HPDE6-E6E7 (cell line): Measurements from ENCODE around the gene GSDME.

ENCODE experiments used
- DNase-seq: peaks from one replicate; pipeline ENCODE4 v3.0.0; 2011; ENCODE audit warnings: missing footprints; ENCODE audit errors: extremely low spot score

The GSDME gene

DNA sequence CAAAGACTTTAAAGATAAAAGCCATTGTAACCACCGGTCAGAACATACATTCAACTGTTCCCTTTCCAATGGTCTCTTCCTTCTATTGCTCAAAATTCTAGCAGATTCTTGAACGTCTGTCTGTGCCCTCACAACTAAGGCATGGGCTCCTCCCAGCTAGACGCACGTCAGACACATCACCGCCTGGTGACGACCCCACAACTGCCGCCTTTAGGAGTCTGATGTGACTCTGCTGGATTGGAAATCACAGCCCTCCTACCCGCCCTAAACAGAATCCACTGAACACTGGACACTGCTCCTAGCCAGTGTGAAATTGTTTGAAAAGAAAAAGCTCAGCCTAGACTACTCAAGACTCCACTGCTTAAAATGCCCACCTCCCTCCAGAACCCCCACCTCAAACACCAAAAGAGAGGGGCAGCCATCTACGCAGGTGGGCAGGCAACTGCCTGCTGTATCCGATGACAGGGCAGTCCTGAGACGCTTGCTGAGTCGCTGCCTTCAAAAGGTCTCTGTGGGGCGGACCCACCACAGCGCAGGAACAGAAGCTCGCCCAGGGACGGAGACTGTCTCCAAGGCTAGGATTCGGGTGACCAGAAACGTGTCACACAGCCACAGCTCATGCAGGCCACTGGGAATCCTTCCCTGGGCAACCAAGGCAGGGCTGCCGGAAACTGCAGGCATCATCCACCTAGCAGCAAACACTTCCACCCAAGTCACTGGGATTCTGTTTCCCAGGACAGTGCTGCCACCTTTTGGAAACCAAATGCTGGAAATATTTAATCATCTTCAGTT, 34.7 kb downstream of the GSDME start:
- DNase-seq, result no peak

DNA sequence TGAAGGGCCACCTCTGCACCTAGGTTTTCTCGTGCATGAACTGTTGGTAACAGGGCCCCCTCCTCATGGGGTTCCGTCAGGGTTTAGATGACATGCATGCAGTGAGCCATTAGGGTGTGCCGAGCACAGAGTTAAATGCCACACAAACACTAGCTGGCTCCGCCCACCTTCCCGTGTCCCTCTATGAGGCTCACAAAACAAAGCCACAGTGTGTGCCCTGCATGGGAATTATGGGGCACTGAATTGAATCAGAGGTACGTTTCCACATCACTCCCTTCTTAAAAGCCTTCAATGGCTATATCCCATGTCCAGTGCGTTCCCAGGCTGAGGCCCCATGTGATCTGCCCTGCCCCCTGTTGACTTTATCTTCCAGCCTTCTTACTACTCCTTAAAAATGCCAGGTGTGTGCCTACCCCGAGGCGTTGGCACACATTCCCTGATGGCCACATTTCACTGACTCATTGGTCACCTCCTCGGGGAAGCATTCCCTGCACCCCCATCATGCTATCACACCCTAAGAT, 35.7 kb downstream of the GSDME start:
- peak; percentile 14 for DNase-seq

DNA sequence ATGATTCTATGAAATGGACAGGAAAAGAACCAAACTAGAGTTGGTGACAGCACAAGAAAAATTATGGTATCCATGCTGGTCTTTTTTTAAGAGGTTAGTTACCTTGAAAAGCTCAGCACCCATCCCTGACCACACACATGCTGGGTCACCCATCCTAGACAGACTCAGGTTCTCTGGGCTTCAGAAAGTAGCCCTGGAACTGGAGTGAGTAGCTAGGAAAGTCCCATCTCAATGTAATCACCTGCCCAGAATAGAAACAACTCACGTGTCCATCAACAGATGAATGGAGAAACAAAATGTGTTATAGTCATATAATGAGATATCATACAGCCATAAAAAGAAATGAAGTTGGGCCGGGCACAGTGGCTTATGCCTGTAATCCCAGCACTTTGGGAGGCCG, 37.0 kb downstream of the GSDME start:
- no peak for DNase-seq

DNA sequence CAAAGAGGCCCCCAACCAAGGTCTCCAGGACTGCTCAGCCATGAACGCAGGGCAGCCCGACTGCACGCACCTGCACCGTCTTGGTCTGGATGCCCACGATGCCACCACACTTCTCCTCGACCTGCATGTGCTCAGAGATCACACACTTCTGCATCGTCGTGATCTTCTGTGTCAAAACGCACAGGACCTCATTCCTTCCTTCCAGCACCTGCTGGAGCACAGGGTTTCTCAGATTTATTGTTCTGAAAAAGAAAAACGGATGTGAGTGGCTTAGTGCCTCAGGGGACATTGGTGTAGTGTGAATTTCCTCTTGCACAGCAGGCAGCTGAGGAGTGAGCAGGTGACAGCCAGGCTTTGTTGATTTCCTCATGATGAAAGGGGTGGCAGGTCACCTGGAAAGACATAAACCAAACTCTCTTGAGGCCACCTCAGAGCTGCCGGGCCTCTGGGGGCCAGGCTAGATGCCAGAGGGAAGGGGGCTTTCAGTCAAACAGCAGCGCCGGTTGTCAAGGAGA, 38.2 kb downstream of the GSDME start:
- DNase-seq, result no peak

DNA sequence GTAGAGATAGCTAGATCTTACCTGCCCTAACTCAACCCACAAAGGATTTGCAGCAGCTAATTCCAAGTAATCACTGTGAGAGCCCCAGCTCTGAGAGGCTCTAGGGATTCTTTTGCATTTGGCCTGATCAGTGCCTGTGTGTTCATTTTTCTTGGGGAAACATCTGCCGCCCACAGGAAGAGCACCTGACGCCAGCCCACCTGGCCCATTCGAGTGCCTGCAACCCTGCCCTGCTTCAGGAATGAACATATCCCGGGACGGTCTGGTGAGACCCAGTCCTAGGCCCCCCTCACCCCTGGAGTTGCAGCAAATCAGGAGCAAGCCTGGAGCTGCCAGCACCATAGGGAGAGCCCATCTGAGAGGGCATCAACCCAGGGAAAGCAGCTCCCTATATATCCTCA, 38.8 kb downstream of the GSDME start:
- DNase-seq, result no peak

DNA sequence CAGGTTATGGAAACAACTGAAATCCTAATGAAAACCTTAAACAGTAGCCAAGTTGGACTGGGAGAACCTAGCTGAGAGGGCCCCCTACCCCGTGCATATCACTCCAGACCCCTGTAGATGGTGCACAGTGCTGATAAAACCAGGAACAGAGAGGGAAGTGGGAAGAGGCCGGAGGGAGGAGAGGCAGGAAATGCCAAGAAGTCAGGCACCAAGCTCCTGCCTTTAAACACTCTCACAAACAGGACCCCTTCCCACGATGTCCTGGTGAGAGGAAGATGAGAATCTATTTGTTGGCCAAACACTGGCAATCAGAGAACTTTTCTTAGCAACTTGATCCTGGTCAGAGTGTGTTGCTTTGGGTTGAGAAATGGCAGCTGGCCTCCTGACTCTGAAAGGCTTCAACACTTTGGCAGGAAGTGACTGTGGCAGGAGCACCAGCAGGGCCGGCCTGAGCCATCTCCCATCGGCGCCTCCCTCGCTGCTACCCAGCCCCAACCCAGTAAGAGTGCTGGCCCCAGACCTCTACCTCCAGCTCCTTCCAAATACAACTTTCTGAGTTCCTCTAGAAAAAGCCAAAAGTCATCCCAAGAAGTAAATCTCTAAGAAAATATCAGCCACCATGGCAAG, 39.5 kb downstream of the GSDME start:
- no peak for DNase-seq

DNA sequence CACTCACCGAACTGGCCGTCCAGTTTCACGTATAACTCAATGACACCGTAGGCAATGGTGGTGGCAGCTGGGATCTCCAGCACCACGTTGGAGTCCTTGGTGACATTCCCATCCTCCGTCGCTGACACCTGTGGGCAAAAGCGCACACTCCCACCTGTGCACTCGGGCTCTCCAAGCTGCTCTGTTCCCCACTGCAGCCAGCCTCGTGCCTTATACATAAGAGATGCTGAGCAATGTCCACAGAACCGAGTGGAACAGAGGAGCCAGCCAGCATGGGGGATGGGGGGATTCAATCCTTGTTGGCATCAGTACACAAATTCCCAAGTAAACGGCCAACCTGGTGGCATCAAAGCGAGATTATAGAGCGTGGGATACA, 40.0 kb downstream of the GSDME start:
- DNase-seq, result no peak

DNA sequence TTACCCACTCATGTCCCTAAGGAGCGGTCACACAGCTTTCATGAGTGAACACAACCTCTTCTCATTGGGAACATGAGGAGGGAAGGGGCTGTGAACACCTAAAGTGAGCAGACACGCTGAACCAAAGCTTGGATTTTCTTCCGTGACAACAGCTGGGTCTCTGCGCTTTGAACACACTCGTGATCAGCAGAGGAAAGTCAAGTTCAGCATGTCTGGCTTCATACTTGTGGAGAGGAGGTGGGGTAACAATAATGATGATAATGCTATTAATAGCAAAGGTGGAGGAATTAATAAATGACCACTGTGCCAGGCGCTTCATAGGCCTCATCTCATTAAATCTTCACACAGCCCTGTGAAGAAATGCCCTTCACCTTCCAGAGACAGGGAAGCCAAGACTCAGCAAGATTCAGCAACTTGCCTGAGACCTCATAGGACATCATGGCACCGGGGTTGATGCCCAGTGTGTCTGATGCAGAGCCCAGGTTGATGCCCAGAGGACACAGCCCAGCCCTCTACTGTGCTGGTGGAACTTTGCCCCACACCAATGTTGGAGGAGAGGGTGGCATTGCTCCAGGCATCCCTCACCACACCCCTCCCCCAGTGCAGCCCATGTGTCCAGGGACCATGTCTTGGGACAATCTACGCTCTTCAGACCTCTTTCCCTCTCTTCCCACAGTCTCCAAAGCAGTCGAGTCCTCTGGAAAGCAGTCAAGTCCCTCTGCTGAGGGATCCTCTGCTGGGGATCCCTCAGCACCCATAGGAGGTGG, 40.6 kb downstream of the GSDME start:
- no peak for DNase-seq

DNA sequence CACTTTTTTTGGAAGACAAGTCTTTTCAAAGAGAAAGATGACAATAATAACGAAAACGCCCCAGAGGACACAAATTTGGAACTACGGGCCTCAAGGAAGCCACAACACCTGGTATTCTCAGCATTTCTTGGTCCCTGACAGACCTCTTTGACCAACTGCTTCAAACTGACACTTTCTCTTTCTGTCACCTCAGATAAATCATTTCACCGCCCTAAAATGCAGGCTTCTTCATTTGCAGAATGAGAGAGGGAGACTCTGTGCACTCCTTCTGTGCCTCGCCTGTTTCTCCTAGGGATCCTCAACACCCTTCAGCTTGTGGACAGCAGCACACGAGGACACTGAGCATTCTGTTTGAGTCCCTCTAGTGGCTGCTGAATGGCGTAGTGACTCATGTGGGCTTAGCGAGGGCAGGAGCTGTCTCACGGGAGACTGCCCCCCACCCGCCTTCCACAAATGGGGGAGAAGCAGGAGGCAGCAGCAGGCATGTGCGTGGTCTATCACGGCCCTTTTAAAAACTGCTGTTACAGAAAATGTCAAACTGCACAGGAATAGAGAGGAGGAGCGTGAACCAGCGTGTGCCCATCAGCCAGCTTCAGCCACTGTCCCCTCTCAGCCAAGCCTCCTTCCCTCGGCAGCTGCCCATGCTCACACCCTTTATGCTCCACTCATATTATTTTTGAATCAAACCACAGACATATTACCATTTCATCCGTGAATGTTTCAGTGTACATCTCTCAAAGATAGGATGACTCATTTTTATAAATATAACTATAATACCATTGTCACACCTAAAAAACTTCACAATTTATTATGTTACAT, 41.4 kb downstream of the GSDME start:
- no peak for DNase-seq

DNA sequence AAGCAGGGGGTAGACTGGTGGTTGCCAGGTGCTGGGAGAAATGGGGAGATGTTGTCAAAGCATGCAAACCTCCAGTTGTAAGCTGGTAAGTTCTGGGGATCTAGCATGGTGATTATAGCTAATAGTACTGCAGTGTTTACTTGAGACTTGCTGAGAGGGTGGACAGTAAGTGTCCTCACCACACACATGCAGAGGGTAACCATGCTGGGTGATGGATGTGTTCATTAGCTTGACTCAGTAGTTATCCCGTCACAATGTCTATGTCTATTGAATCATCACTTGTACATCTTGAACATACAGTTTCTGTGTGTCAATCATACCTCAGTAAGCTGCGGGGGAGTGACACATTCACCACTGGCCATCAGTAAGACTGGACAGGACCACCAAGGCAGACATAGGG, 42.1 kb downstream of the GSDME start:
- no peak for DNase-seq

DNA sequence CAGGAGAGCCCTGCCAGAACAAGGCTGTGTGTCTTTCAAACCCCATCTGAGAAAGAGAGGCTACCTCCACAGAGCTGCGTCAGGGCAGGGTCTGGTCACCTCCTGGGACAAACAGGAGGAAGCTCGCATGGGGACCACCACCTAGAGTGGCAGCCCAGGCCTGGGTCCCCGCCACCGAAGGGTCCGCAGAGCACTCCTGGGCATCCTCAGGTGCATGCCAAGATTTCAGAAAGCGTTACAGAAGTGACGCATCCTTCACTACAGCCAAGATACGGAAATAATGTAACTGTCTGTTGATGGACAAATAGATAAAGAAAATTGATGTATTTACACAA, 42.6 kb downstream of the GSDME start:
- no peak for DNase-seq

DNA sequence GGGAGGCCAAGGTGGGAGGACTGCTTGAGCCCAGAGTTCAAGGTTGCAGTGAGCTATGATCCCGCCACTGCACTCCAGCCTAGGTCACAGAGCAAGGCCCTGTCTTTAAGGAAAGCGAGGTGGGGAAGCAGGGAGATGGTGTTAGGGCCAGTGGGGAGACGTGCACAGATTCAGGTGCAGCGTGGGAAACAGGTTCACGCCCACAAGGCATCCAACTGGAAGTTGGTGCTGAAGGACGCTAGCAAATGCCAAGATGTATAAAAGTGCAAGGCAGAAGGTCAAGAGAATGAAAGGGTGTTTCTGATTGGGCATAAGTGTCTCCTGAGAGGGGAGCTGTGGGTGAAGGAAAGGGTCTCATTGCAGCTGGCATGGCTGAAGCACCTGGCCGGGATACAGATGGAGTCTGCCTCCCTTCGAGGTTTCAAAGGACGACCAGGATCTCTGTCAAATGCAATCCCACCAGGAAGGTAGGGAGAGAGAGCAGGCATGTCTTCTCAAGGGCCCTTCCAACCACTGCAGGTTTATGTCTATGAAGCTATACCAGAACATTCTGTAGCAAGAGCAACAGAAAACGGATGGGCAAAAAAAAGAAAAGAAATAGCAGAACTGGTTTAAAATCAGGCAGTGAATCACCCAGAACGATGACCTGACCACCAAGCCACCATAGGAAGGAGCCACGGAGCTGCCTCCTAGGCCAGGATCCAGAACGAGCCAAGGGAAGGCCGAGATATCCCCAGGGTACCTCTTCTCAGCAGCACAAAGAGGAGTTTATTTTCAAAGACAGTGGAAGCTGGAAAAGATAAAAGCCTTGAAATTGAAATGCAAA, 43.2 kb downstream of the GSDME start:
- DNase-seq, result no peak

DNA sequence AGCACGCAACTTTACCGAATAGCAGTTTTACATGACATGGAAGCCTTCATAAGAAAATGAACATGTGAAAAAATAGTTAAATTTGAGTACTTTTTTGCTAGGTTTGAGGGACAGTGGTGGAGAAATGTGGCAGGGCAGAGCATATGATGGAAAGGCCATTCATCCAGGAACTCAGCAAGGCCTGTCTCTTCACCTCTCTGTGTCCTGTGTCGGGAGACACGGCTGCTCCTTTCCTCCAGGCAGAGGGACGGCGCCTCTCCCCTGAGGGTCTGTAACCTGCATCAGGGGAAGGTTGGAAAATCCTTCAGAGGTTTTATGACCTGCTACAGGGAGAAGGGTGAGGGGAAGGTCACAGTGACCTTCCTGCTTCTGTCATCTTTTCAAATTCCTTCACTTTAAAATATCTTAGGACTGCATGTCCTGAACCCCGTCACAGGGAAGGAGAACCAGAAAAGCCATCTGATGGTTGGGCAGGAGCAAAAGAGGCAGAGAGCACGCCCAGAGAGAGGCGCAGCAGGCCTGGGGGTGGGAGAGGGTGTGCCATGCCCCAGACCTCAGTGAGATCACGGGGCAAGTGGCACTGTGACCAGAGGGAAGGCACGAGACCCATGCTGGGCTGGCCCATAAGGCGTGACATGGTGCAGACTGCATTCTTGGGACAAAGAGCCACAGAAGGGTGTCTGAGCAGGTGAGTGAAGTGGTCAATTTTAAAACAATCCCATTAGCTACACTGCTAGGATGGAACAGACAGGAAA, 44.0 kb downstream of the GSDME start:
- DNase-seq, result no peak

DNA sequence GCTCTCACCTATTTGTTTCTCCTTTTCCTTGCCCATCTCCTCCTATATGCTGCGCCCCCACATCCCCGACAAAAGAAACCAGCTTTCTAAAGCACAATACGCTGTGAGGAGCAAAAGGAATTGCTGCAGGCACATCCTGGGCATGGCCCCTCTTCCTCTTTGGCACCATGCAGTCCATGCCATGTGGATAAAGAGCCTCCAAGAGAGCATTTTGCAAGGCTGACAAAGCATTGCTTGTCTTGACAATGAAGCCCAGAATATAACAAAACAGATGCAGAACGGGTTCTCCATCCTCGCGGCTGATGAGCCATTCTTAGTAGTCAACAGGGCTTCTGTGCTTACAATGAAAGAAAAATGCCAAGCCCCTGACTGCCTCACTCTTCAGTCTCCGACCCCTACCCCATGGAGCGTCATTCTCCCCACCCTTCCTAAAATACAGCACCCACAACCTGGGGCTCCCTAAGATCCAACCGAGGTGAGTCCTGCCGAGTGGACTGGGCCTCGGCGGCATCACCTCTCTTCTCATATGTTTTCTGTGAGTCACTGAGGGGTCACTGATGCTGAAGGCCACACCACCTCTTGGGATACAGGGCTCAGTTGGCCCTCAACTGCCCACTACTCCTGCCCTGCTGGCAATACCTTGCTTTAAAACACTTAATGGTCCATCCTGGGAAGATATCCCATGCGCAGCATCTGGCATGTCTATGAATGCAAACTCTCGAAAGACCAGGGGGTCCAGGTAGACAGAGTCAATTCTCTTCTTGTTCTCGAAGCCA, 47.5 kb downstream of the GSDME start:
- DNase-seq, result no peak

DNA sequence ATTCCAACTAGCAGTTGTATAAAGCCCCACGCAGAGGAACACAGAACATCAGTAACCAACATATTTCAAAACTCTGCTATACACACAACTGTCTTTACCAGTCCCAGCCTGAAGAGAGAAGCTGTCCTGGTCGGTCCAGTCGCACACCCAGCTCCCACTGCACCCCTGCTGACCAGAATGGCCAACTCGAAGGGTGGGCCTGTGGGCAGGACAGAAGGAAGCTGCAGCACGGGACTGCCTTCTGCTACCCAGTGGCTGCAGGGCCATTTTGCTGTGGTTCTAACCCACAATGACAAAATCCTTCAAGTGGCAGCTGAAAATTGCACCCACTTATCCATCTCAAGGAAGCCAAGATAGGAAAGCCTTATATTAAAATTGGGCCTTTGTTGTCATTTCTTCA, 48.2 kb downstream of the GSDME start:
- DNase-seq, result no peak

DNA sequence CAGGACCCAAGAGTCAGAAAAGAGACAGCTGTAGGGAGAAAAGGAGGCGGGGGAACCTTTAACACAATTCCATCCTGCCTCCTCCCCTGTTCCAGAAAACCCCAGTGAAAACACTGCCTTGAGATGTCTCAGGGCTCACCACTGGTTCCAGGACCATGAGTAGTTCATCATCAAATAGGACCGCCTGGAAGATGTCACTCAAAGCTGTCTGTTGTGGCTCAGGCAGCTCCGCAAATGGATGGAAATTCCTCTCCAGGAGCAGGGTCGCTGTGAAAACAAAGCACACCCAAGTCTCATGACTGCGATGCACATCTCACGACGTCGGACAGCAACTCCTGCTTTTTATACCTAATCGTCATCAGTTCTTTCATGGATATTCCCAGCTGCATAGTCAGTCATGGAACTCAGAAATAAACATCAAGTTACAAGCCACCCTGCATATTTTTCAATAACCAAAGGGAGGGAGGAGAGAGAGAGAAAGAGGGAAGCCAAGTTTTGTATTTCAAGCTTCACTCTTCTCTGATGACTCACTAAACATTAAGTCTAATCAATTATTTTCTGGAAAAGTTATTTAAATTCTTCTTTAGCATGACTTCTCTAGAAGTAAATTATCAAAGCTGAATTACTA, 49.2 kb downstream of the GSDME start:
- no peak for DNase-seq

DNA sequence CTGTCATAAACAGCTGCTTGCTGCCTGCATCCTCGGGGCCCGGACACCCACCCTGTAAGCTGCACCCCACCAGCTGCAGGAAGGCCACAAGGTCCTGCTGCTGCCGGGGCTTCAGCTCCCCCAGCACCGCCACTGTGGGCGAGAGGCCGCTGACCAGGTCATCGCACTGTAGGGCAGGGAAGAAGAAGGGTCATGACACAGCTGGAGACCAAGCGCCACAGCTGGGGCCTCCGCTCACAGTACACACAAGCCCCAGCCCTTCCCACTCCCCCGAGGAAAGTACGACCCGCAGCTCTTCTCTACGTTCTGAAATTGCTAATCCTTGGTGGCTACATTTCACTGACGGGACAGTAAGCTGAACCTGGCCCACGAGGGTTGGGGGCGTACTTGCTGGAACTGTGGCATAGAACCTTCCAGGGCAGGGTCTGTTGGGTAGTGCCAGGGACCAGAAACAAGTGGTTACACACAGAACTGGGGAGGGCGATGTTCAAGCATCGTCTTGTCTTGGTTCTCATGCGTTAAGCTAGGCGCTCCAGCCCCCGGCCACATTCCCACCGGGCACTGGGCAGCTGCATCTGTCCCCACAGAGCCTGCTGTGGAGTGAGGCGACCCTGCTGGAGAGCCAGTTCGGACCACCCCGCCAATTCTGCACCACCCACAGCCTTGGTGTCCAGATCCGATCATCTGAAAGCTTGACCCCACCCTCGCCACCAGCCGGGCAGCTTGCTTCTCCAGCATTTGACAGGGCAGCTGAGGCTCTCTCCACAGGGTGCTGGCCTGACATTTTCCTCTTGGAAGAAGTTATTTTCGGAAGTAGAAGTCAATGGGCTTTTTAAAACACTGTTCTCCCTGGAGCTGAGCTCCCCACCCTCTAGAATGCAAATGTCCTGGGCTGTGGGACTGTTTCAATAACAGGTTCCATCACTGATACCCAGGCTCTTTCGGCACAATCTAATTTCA, 50.8 kb downstream of the GSDME start:
- DNase-seq, result no peak
